HepG2 (cell line): ENCODE results near the gene ATPAF1. TPM values are rescaled to one million over a fixed set of nuclear protein-coding genes. Genes with fewer than 3 reads are reported as not detected.

ENCODE experiments used
- AGO1 ChIP-seq: fragments of 200-400 bp; formaldehyde crosslinking; IDR thresholded peaks from 2 replicates; pipeline ENCODE4 v1.6.1; 2017; ENCODE audit warnings: mild to moderate bottlenecking, low read depth, low read length, moderate library complexity; ENCODE audit not compliant: poor library complexity, severe bottlenecking
- DMAP1 ChIP-seq: IDR thresholded peaks from 2 replicates; pipeline ENCODE4 v1.6.1; 2016
- FOXO1 ChIP-seq: sonication (generic); formaldehyde crosslinking; IDR thresholded peaks from 2 replicates; pipeline ENCODE4 v1.4.0; 2020; ENCODE audit warnings: missing genetic modification reagents
- IKZF4 ChIP-seq: sonication (generic); formaldehyde crosslinking; IDR thresholded peaks from 2 replicates; pipeline ENCODE4 v1.5.1; 2020; ENCODE audit warnings: borderline replicate concordance, mild to moderate bottlenecking, low read depth, missing genetic modification reagents; ENCODE audit errors: not compliant biosample characterization
- MAFF ChIP-seq: IDR thresholded peaks from 2 replicates; pipeline ENCODE4 v1.6.1; 2011; ENCODE audit warnings: low read depth, low read length, improper control_type of control experiment
- PCBP2 ChIP-seq: fragments of 200-400 bp; formaldehyde crosslinking; optimal IDR thresholded peaks from 2 replicates; pipeline ENCODE3; 2018; ENCODE audit warnings: low read length, low read depth; ENCODE audit not compliant: poor library complexity, severe bottlenecking
- PHF20 ChIP-seq: sonication (generic); formaldehyde crosslinking; IDR thresholded peaks from 2 replicates; pipeline ENCODE4 v1.5.0; 2020; ENCODE audit warnings: mild to moderate bottlenecking, missing genetic modification reagents
- POLR2AphosphoS2 ChIP-seq: IDR thresholded peaks from 2 replicates; pipeline ENCODE4 v1.6.1; 2011; ENCODE audit warnings: low read depth, low read length, improper control_type of control experiment
- SPEN ChIP-seq: sonication (generic); formaldehyde crosslinking; IDR thresholded peaks from 2 replicates; pipeline ENCODE4 v1.5.1; 2020; ENCODE audit warnings: low read depth, mild to moderate bottlenecking, missing genetic modification reagents
- ZNF235 ChIP-seq: sonication (generic); formaldehyde crosslinking; IDR thresholded peaks from 2 replicates; pipeline ENCODE4 v1.8.1; 2023; ENCODE audit warnings: mild to moderate bottlenecking, missing genetic modification reagents, borderline replicate concordance
- ZNF407 ChIP-seq: sonication (generic); formaldehyde crosslinking; IDR thresholded peaks from one replicate; pipeline ENCODE4 v1.5.1; 2020; ENCODE audit warnings: mild to moderate bottlenecking, missing genetic modification reagents; ENCODE audit errors: not compliant biosample characterization
- ZNF563 ChIP-seq: sonication (generic); formaldehyde crosslinking; IDR thresholded peaks from 2 replicates; pipeline ENCODE4 v1.8.0; 2022; ENCODE audit warnings: mild to moderate bottlenecking, moderate library complexity, missing genetic modification reagents
- ZNF564 ChIP-seq: sonication (generic); formaldehyde crosslinking; IDR thresholded peaks from 2 replicates; pipeline ENCODE4 v1.8.1; 2023; ENCODE audit warnings: mild to moderate bottlenecking, missing genetic modification reagents
- ZNF710 ChIP-seq: sonication (generic); formaldehyde crosslinking; IDR thresholded peaks from 2 replicates; pipeline ENCODE4 v1.5.0; 2020; ENCODE audit warnings: mild to moderate bottlenecking, missing genetic modification reagents, borderline replicate concordance
- polyA plus RNA-seq, 8 experiments: library from polyadenylated mRNA; depleted of rRNA in 3 of 8; stranded (reverse) in 7 of 8; unstranded in 1 of 8; fragments of >200 nt; fragmentation: Illumina TruSeq in 4 of 8; extraction: Trizol in 4 of 8; gene quantifications; 2 replicates each; pipeline versions ENCODE4 v1.2.1 to v1.2.3, GENCODE V29; 2011 to 2016; ENCODE audit warnings: low read depth in 4 of 8, missing spikeins in 1 of 8, mixed read lengths in 1 of 8; ENCODE audit not compliant: insufficient read depth in 1 of 8
- total RNA-seq, 5 experiments: library from RNA; depleted of rRNA; stranded (reverse); fragments of >200 nt; fragmentation: Illumina TruSeq; extraction: Trizol; gene quantifications; 2 replicates each; pipeline ENCODE4 v1.2.3, GENCODE V29; 2016; ENCODE audit warnings: low read depth in 1 of 5
- TF ChIP-seq, protein P1 (sequence below): sonication (generic); formaldehyde crosslinking; conservative IDR thresholded peaks from 2 replicates; pipeline ENCODE4 v1.4.0; 2020; ENCODE audit warnings: missing genetic modification reagents

Gene ATPAF1
- total and polyA plus RNA-seq, 2 of the 13 experiments (the other 11 are each of a cell fraction or from before 2014, with no cell fraction given), result 66.6 to 76.7 TPM

- no peak for TF ChIP-seq ZNF407 (CRISPR knock-in tag)
- 0 out of 2 replicates have a peak, but pooled peaks have one; percentile 17 for TF ChIP-seq FOXO1 (CRISPR knock-in tag)
- TF ChIP-seq AGO1, result no peak
- no peak for TF ChIP-seq PCBP2
- no peak for TF ChIP-seq ZNF235 (CRISPR knock-in tag)
- no peak for TF ChIP-seq DMAP1 (CRISPR knock-in tag)
- TF ChIP-seq PHF20 (CRISPR knock-in tag), result peak; percentile 72; the same call in 1 of the 2 replicates
- peak; percentile 81; the same call in 1 of the 2 replicates for TF ChIP-seq ZNF564
- peak; percentile 53; the same call in 1 of the 2 replicates for TF ChIP-seq ZNF710 (CRISPR knock-in tag)
- no peak for TF ChIP-seq MAFF
- no peak for TF ChIP-seq POLR2AphosphoS2
- peak; percentile 35 for TF ChIP-seq IKZF4
- peak; percentile 94 for TF ChIP-seq ZNF563
- peak; percentile 69; the same call in 1 of the 2 replicates for TF ChIP-seq SPEN (CRISPR knock-in tag)
- TF ChIP-seq, protein P1, sequence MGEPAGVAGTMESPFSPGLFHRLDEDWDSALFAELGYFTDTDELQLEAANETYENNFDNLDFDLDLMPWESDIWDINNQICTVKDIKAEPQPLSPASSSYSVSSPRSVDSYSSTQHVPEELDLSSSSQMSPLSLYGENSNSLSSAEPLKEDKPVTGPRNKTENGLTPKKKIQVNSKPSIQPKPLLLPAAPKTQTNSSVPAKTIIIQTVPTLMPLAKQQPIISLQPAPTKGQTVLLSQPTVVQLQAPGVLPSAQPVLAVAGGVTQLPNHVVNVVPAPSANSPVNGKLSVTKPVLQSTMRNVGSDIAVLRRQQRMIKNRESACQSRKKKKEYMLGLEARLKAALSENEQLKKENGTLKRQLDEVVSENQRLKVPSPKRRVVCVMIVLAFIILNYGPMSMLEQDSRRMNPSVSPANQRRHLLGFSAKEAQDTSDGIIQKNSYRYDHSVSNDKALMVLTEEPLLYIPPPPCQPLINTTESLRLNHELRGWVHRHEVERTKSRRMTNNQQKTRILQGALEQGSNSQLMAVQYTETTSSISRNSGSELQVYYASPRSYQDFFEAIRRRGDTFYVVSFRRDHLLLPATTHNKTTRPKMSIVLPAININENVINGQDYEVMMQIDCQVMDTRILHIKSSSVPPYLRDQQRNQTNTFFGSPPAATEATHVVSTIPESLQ (CRISPR knock-in tag), result no peak
Measured at GRCh38 chr1:46667782-46668760, at the start of gene ATPAF1 (continued).
